Measurements from ENCODE around the gene LRRC4C. TPM values are rescaled to one million over a fixed set of nuclear protein-coding genes. Genes with fewer than 3 reads are reported as not detected.

The LRRC4C gene
- total and polyA plus RNA-seq, 11 donors: 0.08 to 1.2 (median 0.48) TPM; not detected in 1

- Histone ChIP-seq H3K36me3 (no peaks in the 10 kb centered on the region), H3K27me3 (no peaks in the 10 kb centered on the region), H3K9me3 (no peaks in the 10 kb centered on the region), H3K4me3 (no peak overlapping the region), H3K4me1 (no peaks in the 10 kb centered on the region), H3K27ac (no peak overlapping the region)
- WGBS, 4 donors: 35 to 42% (median 39%) methylated on average over 5 of the region's 5 CpGs
- TF ChIP-seq CTCF (IDR thresholded peaks at IDR 0.05): no peak
- ATAC-seq (no peak), DNase-seq (no peak)
- intact Hi-C loops (cut with DNase I): no loop called here
These were observed 672.2 kb downstream of the LRRC4C start for GRCh38 chr11:40787224-40787623.

GRCh38 chr11:40763046-40763445, 696.4 kb downstream of the LRRC4C start:
- no peaks in the 10 kb centered on the region for H3K4me1 ChIP-seq
- H3K9me3 ChIP-seq: peaks cover 0 to 8% (median 0%) of the 10 kb centered on the region in 12 donors
- H3K4me3 ChIP-seq: no peak overlapping the region
- H3K36me3 ChIP-seq: no peaks in the 10 kb centered on the region
- TF ChIP-seq CTCF (IDR thresholded peaks at IDR 0.05) (no peak), POLR2A (IDR thresholded peaks at IDR 0.05) (no peak)
- H3K27me3 ChIP-seq: no peaks in the 10 kb centered on the region
- no peak for DNase-seq
- intact Hi-C loops (cut with DNase I): no loop called here
- no peak for ATAC-seq
- H3K27ac ChIP-seq: no peak overlapping the region

- WGBS, 4 donors: 77 to 86% (median 83%) methylated on average over 3 of the region's 3 CpGs
- TF ChIP-seq POLR2A (IDR thresholded peaks at IDR 0.05) (no peak), CTCF (IDR thresholded peaks at IDR 0.05) (no peak)
- ATAC-seq (no peak), DNase-seq (no peak)
- H3K27ac ChIP-seq: no peak overlapping the region
- H3K9me3 ChIP-seq: peaks cover 0 to 10% (median 0%) of the 10 kb centered on the region in 12 donors
- no peaks in the 10 kb centered on the region for H3K36me3 ChIP-seq
- no peaks in the 10 kb centered on the region for H3K27me3 ChIP-seq
- H3K4me3 ChIP-seq: no peak overlapping the region
- H3K4me1 ChIP-seq: no peaks in the 10 kb centered on the region
- intact Hi-C loops (cut with DNase I): no loop called here
These were observed 700.1 kb downstream of the LRRC4C start for GRCh38 chr11:40759341-40759740.

GRCh38 chr11:40754297-40754696, 705.2 kb downstream of the LRRC4C start:
- Histone ChIP-seq H3K36me3 (no peaks in the 10 kb centered on the region), H3K27ac (no peak overlapping the region), H3K4me3 (no peak overlapping the region), H3K9me3 (peaks cover 0 to 14% (median 0%) of the 10 kb centered on the region in 12 donors), H3K4me1 (no peaks in the 10 kb centered on the region), H3K27me3 (no peaks in the 10 kb centered on the region)
- ATAC-seq (no peak), DNase-seq (no peak)
- 23 to 39% (median 31%) methylated on average over 2 of the region's 2 CpGs for WGBS, 4 donors
- intact Hi-C loops (cut with DNase I): no loop called here
- no peak for TF ChIP-seq POLR2A (IDR thresholded peaks at IDR 0.05)
- TF ChIP-seq CTCF (IDR thresholded peaks at IDR 0.05): no peak

Measured in heart left ventricle (tissue), 16 donors.